GM18508 (cell line): Measurements from ENCODE around the gene DNA2.
A peak's percentile ranks its signal among the peaks of the same experiment; 100 is the strongest.
"Not testable (repeated sequence)": the region's sequence is repeated elsewhere in the genome, so short reads cannot be mapped to it uniquely, and the experiment has no call there.

ENCODE experiments used
- ATAC-seq: cut with Tn5 transposase; IDR thresholded peaks from one replicate; pipeline ENCODE4 v1.9.1; 2021; ENCODE audit warnings: moderate number of reproducible peaks; ENCODE audit not compliant: insufficient read depth, unreplicated experiment

Gene DNA2

DNA sequence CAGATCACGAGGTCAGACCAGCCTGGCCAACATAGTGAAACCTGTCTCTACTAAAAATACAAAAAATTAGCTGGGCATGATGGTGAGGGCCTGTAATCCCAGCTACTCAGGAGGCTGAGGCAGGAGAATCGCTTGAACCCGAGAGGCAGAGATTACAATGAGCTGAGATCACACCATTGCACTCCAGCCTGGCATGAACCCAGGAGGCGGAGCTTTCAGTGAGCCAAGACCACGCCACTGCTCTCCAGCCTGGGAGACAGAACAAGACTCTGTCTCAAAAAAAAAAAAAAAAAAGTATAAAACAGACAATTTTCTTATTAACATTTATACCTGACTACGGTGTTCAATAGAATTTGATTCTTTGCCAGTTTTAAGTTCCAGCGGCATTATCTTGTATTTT is 22.1 kb downstream of the DNA2 start:
- ATAC-seq: not testable (repeated sequence)

DNA sequence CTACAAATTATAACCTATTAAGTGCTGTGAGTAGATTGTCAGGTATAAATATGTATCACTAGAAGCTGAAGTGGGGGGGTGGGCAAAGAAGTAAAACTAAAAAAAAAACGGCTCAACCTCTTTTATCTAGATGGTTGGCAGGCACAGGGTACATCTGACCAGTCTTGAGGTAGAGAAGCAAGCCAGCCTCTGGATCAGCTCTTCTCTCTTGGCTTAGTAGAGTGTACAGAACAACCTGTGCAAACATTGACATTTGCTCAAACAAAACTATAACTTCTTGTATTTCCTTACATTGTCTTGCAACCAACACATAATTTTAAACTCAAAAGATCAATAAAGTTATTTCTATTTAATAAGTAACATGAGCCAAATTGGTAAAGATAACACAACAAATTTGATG is 25.6 kb downstream of the DNA2 start:
- no peak for ATAC-seq

DNA sequence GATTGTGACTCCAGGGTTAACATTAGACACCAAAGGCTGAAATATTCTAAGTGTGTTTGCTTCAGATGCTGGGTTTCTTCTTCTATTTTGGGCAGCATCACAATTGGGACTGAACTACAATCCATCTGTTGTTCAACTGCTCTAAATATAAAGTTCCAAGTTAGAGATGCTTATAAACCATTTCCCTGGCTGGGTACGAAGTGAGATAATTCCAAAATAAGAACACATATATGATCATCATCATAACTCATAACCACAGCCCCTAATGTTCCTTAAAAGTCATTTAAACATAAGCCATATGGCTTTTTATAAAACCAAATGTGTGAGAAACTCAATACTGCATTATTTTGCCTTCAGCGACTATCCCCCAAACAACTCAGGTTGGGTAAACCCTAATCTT is 28.8 kb downstream of the DNA2 start:
- no peak for ATAC-seq

DNA sequence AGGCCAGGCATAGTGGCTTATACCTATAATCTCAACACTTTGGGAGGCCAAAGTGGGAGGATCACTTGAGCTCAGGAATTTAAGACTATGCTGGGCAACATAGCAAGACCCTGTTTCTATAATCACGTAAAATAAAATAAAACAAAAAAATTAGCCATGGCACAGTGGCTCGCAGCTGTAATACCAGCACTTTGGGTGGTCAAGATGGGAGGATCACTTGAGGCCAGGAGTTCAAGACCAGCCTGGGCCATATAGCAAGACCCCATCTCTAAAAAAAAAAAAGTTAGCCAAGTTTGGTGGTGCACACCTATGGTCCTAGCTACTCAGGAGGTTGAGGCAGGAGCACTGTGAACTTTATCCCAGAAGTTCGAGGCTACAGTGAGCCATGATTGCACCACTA is 30.9 kb downstream of the DNA2 start:
- ATAC-seq: no peak

DNA sequence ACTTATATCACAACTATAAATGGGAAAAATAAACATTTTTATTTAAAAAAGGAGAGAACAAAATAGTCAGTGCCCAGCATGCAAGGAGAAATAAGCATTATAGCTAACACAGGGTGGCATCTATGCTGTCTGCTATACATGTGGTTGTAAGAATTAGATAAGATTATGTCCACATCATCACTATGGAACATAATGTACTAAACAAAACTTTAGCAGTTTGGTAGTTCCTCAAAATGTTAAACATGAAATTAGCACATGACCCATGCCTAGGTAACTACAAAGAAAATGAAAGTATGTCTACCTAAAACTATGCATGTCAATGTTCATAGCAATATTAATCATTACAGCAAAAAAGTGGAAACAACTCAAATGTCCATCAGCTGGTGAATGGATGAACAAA is 36.0 kb downstream of the DNA2 start:
- no peak for ATAC-seq

DNA sequence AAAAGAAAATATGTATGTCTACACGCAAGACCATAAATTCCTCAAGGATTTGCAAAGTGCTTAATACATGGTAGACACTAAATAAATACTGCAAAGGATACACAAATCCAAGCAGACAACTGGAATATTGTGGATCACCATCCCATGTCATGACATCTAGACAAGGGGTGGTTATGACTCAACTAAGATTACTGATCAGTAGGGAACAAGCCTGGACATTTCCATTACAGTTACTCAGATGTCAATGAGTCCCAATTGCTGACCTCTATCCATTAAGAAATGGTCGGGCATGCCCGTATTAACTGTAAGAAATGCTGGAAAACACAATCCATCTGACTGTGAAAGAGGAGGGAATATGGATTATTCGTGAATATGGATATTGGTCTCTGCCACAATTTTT is 37.1 kb downstream of the DNA2 start:
- no peak for ATAC-seq

DNA sequence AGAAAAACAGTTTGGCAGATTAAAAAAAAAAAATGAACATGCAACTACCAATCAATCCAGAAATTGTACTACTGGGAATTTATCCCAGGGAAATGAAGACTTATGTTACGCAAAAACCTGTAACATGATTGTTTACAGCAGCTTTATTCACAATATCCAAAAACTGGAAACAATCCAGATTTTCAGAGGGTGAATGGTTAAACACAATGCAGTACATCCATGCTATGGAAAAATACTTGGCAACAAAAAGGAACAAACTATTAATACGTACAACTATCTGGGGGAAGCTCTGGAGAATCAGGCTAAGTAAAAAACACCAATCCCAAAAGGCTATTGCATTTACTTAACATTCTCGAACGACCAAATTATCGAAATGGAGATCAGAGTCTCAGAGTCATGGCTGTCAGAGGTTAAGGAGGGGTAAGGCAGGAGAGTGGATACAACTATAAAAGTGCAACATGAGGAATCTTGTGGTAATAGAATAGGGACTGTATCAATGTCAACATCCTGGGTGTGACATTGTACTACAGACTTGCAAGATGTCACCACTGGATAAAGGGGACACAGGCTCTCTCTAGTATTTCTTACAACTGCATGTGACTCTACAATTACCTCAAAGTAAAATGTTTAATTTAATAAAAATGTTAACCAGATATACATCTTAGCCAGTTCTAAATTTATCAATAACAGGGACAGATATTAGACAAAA is 43.2 kb downstream of the DNA2 start:
- ATAC-seq: no peak

DNA sequence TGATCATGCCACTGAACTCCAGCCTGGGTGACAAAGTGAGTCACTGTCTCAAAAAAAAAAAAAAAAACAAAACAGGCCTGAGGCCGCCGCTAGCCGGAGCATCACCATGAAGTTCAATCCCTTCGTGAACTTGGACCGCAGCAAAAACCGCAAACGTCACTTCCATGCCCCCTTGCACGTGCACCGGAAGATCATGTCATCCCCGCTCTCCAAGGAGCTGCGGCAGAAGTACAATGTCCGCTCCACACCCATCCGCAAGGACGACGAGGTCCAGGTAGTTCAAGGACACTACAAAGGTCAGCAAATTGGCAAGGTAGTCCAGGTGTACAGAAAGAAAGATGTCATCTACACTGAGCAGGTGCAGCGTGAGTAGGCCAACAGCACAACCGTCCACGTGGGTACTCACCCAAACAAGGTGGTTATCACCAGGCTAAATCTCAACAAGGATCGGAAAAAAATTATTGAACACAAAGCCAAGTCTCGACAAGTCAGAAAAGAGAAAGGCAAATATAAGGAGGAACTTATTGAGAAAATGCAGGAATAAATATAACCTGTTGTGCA is 47.2 kb downstream of the DNA2 start:
- ATAC-seq: no peak

DNA sequence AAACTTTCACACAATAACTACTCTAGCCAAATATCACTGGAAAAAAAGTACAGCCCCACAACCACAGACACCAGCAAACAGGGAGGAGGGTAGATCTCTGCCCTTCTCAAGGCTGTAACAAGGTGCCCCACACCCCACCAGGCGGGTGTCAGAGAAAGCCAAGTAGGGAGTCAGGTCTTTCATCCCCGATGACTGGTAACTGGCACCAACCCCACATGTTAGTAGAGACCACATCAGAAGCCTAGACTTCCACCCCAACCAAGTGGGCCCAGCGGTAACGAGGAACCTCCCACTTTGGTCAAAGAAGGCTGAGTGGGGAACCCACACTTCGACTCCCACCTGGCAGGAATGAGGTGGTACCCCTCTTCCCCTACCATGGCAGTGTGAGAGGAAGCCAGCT is 48.3 kb downstream of the DNA2 start:
- ATAC-seq: no peak

DNA sequence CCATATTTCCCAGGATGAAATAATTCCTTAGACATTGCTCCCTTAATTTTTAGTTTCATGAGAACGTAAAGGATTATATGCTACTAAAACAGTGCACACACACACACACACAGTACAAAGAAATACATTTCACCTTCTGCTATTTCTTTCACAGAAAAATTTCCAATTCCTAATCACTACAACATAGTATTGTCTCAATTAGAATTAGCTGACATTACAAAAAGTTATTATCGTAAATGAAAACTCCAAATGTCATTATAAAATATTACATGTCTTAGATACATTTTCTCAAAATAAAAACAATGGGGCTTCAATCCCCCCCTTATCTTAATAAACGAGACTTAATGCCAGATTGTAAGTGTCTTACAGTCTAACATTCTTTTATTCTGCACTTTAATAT is 52.4 kb downstream of the DNA2 start:
- ATAC-seq: no peak

DNA sequence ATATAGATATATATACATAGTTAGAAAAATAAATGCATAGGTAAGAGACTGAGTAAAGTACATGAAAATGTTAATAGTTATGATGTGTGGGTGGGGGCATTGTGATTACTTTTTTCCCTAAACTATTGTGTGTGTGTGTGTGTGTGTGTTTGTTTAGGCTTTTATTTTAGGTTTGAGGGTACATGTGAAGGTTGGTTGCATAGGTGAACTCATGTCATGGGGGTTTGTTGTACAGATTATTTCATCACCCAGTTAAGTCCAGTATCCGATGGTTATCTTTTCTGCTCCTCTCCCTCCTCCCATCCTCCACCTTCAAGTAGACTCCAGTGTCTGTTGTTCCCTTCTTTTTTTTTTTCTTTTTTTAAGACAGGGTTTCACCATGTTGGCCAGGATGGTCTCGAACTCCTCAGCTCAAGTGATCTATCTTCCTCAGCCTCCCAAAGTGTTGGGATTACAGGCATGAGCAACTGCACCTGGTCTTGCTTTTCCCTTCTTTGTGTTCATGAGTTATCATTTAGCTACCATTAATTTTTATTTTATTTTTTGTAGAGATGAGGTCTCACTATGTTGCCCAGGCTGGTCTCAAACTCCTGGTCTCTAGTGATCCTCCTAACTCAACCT is 62.8 kb downstream of the DNA2 start:
- ATAC-seq: no peak

DNA sequence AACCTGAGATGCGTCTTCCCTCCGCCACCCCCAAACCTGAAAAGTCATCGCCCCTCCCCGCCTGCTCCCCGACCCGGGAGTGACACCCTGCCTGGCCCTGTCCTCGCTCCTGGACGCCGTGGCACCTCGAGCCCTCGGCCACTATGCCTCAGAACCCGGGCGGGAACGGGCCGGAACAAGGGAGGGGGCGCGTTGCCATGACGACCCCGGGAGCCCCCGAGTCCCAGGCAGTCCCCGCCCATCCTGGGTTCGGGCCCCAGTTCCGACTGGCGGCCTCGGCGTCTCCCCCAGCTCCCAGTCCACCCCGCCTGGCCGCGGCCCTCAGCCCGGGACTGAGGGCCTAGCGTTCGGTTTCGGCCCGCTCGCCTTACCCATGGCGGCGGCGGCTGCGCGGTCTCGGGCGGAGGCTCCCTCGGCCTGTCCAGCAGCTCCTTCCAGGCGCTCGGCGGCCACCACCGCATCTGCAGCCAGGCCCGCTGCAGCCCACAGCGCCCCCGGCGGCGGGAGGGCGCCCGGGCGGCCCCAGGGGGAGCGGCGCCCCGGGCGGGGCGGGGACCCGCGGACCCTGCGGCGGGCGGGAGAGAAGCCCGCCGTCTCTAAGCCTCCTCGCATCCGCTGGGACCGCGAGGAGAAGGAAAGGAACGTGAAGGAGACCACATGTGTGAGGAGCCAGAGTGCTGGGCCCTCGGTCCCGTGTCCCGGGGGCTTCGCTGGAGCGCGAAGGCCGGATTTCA is 64.8 kb downstream of the DNA2 start, which contains the start of gene RUFY2:
Gene RUFY2, minus strand, starts transcription at position 463 of the 734 bp plus-strand sequence. Its CDS starts 88 bp downstream, at position 375.
- peak; percentile 71 for ATAC-seq

DNA sequence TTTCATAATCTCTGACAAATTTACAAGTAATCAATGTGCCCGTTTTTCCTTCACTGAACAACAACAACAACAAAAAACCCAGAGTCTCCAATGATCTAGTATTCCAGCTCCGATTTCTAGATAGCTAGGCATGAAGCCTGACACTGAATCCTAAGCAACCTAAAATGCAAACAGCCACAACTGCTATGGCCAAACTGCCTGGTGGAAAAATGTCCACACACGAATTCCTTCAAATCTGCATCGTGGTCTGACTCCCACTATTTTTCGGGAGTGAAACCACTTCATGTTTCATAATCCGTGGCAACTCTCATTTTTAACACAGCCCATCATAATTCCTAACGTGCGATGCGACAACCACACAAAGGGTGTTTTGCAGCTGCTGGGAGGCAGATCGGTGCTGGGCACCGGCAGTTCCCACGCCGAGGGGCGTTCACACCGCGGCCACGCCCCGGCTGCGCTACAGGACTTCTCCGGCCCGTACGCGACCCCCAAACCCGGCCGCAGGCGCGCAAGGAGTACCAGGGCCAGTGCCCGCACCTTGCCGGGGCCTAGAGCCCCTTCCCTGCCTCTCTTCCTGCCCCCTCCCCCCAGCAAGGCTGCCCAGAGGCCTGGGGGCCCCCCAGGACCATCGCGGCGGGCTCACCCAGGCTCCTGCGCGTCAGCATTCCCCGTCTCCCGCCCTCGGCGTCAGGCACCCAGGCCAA is 65.5 kb downstream of the DNA2 start:
- peak; percentile 3 for ATAC-seq

DNA sequence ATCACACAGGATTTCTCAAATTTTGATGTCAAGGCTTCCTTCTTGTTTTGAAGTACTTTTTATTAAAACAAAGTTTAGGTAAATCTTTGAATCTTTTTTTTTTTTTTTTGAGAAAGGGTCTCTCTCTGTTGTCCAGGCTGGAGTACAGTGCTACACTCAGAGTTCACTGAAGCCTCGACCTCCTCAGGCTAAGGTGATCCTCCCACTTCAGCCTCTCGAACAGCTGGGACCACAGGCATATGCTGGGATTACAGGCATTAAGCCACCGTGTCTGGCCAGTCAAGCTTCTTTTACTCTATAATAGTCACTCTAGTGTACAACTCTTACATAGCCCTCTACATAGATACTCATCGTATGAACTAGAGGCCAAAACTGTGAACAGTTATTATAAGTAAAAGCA is 68.1 kb downstream of the DNA2 start:
- no peak for ATAC-seq

DNA sequence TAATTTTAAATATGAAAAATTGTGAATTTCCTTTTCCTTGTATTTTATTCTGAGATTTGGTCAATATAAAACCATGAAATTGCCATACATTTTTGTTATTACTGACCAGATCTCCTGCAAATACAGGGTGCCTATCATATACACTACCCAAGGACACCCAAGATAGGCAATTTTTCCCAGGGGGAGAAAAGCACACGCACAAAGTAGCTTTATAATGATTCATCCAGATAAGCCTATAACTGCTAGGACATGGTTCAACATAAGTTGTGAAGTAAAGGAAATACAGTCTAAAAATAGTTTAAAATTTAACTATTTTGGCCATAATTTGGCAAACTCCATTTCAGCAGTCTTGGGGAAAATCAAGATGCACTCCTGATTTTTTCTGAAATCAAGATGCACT is 69.5 kb downstream of the DNA2 start:
- ATAC-seq: no peak

DNA sequence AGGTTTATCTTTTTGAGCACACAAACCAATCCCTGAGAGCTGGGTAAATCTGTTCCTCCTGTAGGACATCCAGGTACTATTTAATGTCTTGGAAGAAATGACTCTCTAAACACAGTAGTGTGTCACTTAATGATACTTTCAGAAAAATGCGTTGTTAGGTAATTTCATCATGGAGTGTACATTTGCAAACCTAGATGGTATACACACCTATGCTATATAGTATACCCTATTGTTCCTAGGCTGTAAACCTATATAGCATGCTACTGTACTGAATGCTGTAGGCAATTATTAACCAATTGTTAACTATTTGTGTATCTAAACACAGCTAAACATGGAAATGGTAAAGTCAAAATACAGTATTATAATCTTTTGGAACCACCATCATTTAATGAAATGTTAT is 74.8 kb downstream of the DNA2 start:
- no peak for ATAC-seq

DNA sequence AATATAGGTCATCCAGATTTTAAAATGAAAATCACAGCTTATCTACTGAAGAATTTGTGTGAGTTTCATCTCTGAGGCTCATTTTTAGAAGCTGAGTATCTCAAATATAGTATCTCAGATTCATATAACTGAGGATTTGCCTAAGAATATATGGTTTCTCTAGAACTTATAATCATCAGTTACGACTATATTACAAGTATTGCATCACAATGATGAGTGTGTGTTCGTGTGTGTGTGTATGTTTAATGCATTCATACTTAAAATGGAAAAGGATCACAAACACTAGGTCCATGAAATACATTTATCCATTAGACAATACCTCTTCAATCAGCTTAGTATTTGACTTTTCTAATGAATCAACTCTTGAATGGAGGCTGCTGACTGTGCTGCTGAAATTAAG is 86.0 kb downstream of the DNA2 start:
- ATAC-seq: no peak

DNA sequence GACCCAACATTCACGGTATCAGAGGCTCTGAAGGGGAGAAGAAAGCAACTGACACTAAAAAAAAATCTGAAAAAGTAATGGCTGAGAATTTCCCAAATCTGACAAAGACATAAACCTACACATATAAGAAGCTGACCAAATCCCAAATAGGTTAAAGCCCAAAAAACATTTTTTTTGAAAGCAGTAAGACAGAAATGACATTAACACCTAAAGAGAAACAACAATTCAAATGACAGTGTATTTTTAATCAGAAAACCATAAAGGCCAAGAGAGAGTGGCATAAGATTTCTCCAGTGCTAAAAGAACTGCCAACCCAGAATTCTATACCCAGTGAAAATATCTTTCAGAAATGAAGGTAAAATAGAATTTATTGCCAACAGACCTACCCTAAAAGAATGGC is 100.2 kb downstream of the DNA2 start:
- no peak for ATAC-seq

DNA sequence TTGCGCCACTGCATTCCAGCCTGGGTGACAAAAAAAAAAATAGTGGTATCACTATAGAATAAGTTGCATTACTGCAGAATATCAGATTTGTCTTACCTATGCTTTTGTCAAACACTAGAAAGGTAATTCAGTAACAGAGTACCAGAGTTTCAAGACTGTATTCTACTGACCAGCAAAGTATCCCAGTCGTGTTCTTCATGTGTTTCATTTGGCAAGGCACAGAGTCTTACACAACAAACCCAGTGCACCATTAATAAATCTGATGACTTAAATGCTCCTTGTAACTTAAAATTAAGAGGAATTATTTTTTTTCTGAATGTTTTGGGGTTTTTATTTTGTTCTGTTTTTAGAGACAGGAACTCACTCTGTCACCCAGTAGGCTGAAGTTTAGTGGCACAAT is 104.7 kb downstream of the DNA2 start:
- no peak for ATAC-seq

DNA sequence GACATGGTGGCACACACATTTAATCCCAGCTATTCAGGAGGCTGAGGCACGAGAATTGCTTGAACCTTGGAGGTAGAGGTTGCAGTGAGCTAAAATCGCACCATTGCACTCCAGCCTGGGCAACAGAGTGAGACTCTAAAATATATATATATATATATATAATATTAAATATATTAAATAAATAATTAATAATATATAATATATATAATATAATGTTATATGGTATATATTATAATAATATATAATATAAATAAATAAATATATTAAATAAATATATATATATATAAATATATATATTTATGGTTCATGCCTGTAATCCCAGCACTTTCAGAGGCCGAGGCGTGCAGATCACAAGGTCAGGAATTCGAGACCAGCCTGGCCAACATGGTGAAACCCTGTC is 105.2 kb downstream of the DNA2 start:
- ATAC-seq: no peak

DNA sequence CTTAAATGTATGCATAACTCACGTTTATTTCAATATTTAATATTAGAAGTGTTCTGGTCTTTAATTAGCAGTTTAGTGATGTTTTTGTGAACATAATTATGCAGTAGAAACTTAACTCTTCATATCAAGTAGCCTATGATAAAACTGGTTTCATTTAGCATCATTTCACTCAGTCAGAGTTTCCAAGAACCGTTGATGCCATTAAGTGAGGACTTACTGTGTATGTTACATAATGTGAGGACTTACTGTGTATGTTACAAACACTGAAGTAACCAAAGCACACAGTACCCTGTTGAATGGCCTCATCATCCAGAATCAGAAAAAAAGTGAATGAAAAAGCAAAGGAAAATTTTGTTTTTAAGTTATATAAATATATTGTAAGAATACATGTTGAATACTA is 106.2 kb downstream of the DNA2 start:
- no peak for ATAC-seq
